ENCODE measurements around the gene ARHGAP8.

The ARHGAP8 gene

GRCh38 chr22:44752285-44753188, at the start of gene ARHGAP8:
Gene ARHGAP8, plus strand, starts transcription at chr22:44752575. Its CDS starts 33,953 bp downstream, at chr22:44786528.
- Histone ChIP-seq H3K9ac (ENCODE audit: low read length) (peak within 1 kb of the TSS; percentile 59), H3K36me3 (ENCODE audit: control insufficient read depth, insufficient read depth, low read length) (no peaks in the 10 kb centered on the region), H3K4me3 (ENCODE audit: low read length) (peak within 1 kb of the TSS; percentile 36), H3K4me1 (ENCODE audit: control insufficient read depth, insufficient read depth, low read length) (peaks cover 40% of the 10 kb centered on the region), H3K9me3 (ENCODE audit: control insufficient read depth, low read length) (no peaks in the 10 kb centered on the region), H3K27me3 (ENCODE audit: control insufficient read depth, insufficient read depth, low read length) (peaks cover 5% of the 10 kb centered on the region)

- Histone ChIP-seq H3K27me3 (ENCODE audit: control insufficient read depth, insufficient read depth, low read length) (peaks cover 4% of the 10 kb centered on the region), H3K4me3 (ENCODE audit: low read length) (peak overlapping the region; percentile 1), H3K9ac (ENCODE audit: low read length) (peak overlapping the region; percentile 61), H3K9me3 (ENCODE audit: control insufficient read depth, low read length) (no peaks in the 10 kb centered on the region), H3K4me1 (ENCODE audit: control insufficient read depth, insufficient read depth, low read length) (peaks cover 18% of the 10 kb centered on the region), H3K36me3 (ENCODE audit: control insufficient read depth, insufficient read depth, low read length) (no peaks in the 10 kb centered on the region)
Observed at GRCh38 chr22:44703255-44703870, 49.0 kb upstream of the ARHGAP8 start.

GRCh38 chr22:44704159-44705021, 48.0 kb upstream of the ARHGAP8 start:
- Histone ChIP-seq H3K4me3 (ENCODE audit: low read length) (no peak overlapping the region), H3K36me3 (ENCODE audit: control insufficient read depth, insufficient read depth, low read length) (no peaks in the 10 kb centered on the region), H3K27me3 (ENCODE audit: control insufficient read depth, insufficient read depth, low read length) (peaks cover 4% of the 10 kb centered on the region), H3K9ac (ENCODE audit: low read length) (no peak overlapping the region), H3K9me3 (ENCODE audit: control insufficient read depth, low read length) (no peaks in the 10 kb centered on the region), H3K4me1 (ENCODE audit: control insufficient read depth, insufficient read depth, low read length) (peaks cover 18% of the 10 kb centered on the region)

DNA sequence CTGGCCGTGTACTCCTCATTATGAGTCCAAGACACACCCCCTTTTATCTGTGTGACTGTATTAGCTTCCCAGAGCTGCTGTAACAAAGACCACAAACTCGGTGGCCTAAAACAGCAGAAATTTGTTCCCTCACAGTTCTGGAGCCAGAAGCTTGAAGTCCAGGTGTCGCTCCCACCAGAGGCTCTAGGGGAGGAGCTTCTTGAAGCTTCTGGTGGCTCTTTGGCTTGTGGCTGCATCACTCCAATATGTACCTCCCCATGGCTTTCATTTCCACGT, 47.4 kb upstream of the ARHGAP8 start:
- peaks cover 20% of the 10 kb centered on the region for H3K4me1 ChIP-seq (ENCODE audit: control insufficient read depth, insufficient read depth, low read length)
- H3K27me3 ChIP-seq (ENCODE audit: control insufficient read depth, insufficient read depth, low read length), result peaks cover 4% of the 10 kb centered on the region
- no peak overlapping the region for H3K4me3 ChIP-seq (ENCODE audit: low read length)
- no peak overlapping the region for H3K9ac ChIP-seq (ENCODE audit: low read length)
- H3K9me3 ChIP-seq (ENCODE audit: control insufficient read depth, low read length), result no peaks in the 10 kb centered on the region
- H3K36me3 ChIP-seq (ENCODE audit: control insufficient read depth, insufficient read depth, low read length), result no peaks in the 10 kb centered on the region

- Histone ChIP-seq H3K27me3 (ENCODE audit: control insufficient read depth, insufficient read depth, low read length) (peaks cover 4% of the 10 kb centered on the region), H3K36me3 (ENCODE audit: control insufficient read depth, insufficient read depth, low read length) (no peaks in the 10 kb centered on the region), H3K9me3 (ENCODE audit: control insufficient read depth, low read length) (no peaks in the 10 kb centered on the region), H3K4me1 (ENCODE audit: control insufficient read depth, insufficient read depth, low read length) (peaks cover 31% of the 10 kb centered on the region), H3K9ac (ENCODE audit: low read length) (no peak overlapping the region), H3K4me3 (ENCODE audit: low read length) (no peak overlapping the region)
Observed at GRCh38 chr22:44706488-44706887, 45.9 kb upstream of the ARHGAP8 start.

GRCh38 chr22:44707178-44707577, 45.2 kb upstream of the ARHGAP8 start:
- H3K36me3 ChIP-seq (ENCODE audit: control insufficient read depth, insufficient read depth, low read length), result no peaks in the 10 kb centered on the region
- H3K9me3 ChIP-seq (ENCODE audit: control insufficient read depth, low read length), result no peaks in the 10 kb centered on the region
- no peak overlapping the region for H3K9ac ChIP-seq (ENCODE audit: low read length)
- no peak overlapping the region for H3K4me3 ChIP-seq (ENCODE audit: low read length)
- H3K4me1 ChIP-seq (ENCODE audit: control insufficient read depth, insufficient read depth, low read length), result peaks cover 28% of the 10 kb centered on the region
- peaks cover 4% of the 10 kb centered on the region for H3K27me3 ChIP-seq (ENCODE audit: control insufficient read depth, insufficient read depth, low read length)

- H3K4me3 ChIP-seq (ENCODE audit: low read length), result no peak overlapping the region
- no peak overlapping the region for H3K9ac ChIP-seq (ENCODE audit: low read length)
- no peaks in the 10 kb centered on the region for H3K36me3 ChIP-seq (ENCODE audit: control insufficient read depth, insufficient read depth, low read length)
- H3K9me3 ChIP-seq (ENCODE audit: control insufficient read depth, low read length), result no peaks in the 10 kb centered on the region
- peaks cover 27% of the 10 kb centered on the region for H3K4me1 ChIP-seq (ENCODE audit: control insufficient read depth, insufficient read depth, low read length)
- H3K27me3 ChIP-seq (ENCODE audit: control insufficient read depth, insufficient read depth, low read length), result peaks cover 4% of the 10 kb centered on the region
Observed at GRCh38 chr22:44707752-44708151, 44.6 kb upstream of the ARHGAP8 start.

DNA sequence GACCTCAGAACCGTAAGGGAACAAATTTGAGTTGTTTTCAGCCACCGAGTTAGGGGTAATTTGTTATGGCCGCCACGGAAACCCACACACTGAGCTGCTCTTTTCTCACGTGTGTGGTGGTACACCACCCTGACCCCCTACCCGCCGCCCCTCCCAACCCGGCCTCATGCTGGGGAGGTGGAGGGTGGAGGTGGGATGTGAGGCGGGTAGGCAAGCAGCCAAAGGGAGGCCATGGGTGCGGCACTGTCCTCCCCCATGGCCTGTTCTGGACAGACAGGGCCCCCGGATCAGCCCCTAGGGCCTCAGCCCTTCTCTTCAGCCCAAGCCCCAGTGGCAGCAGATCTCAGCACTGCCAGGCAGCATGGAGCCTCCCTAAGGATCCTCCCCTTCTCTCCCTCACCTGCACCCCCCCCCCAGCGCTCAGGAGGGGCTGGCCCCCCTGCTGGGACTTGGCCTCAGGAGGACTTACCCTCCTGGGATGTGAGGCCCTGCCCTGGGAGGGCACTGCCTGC, 42.4 kb upstream of the ARHGAP8 start:
- Histone ChIP-seq H3K9me3 (ENCODE audit: control insufficient read depth, low read length) (no peaks in the 10 kb centered on the region), H3K4me1 (ENCODE audit: control insufficient read depth, insufficient read depth, low read length) (peaks cover 17% of the 10 kb centered on the region), H3K27me3 (ENCODE audit: control insufficient read depth, insufficient read depth, low read length) (no peaks in the 10 kb centered on the region), H3K9ac (ENCODE audit: low read length) (no peak overlapping the region), H3K36me3 (ENCODE audit: control insufficient read depth, insufficient read depth, low read length) (no peaks in the 10 kb centered on the region), H3K4me3 (ENCODE audit: low read length) (no peak overlapping the region)

DNA sequence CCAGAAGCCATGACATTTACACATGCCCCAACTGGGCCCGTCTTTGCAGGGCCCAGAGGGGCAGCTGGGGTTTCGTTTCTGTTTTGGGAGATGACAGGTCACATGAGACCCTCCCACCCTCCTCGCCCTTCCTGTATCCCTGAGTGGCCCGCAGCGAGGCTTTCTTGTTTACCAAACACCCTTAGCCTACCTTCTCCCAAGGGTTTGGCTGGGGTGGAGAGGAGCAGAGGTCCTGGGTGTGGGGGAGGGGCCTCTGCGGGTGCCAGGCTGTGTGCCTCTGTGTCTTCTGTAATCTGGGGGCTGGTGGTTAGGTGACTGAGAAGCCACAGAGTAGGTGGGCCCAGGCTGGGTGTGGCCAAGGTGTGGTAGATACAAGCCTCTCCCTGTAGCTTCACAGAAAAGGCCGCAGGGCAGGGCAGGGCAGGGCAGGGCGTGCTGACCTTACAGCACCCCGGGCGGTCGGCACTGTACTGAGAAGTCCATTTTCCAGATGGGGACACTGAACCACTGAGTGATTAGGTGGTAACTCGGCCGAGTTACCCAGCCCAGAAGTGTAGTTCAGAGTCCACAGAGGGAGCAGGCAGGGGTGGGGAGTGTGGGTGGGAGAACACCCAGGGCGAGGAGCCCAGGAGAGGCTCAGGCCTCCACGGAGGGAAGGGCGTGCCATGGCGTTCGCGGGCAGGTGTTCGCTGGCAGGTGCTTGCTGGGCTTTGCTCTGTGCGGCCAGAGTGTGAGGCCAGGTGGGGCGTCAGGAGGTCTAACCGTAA, 41.7 kb upstream of the ARHGAP8 start:
- Histone ChIP-seq H3K9ac (ENCODE audit: low read length) (no peak overlapping the region), H3K36me3 (ENCODE audit: control insufficient read depth, insufficient read depth, low read length) (no peaks in the 10 kb centered on the region), H3K27me3 (ENCODE audit: control insufficient read depth, insufficient read depth, low read length) (no peaks in the 10 kb centered on the region), H3K4me3 (ENCODE audit: low read length) (no peak overlapping the region), H3K4me1 (ENCODE audit: control insufficient read depth, insufficient read depth, low read length) (peaks cover 17% of the 10 kb centered on the region), H3K9me3 (ENCODE audit: control insufficient read depth, low read length) (no peaks in the 10 kb centered on the region)

DNA sequence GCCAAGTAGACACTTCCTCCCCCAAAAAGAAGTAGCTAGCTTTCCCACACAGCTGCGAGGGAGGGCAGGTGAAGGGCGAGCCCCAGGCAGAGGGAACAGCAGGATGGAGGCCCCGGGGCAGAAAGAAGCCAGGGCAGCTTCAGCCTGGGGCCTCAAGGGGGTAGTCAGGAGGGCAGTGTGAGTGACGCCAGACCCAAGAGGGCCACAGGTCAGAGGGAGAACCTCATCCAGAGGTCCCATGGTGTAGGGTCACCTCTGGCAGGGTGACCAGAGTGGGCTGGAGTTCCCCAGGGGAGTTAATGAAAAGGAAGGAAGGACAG, 41.2 kb upstream of the ARHGAP8 start:
- no peak overlapping the region for H3K4me3 ChIP-seq (ENCODE audit: low read length)
- H3K9ac ChIP-seq (ENCODE audit: low read length), result no peak overlapping the region
- H3K27me3 ChIP-seq (ENCODE audit: control insufficient read depth, insufficient read depth, low read length), result no peaks in the 10 kb centered on the region
- H3K4me1 ChIP-seq (ENCODE audit: control insufficient read depth, insufficient read depth, low read length), result peaks cover 17% of the 10 kb centered on the region
- H3K36me3 ChIP-seq (ENCODE audit: control insufficient read depth, insufficient read depth, low read length), result no peaks in the 10 kb centered on the region
- no peaks in the 10 kb centered on the region for H3K9me3 ChIP-seq (ENCODE audit: control insufficient read depth, low read length)

DNA sequence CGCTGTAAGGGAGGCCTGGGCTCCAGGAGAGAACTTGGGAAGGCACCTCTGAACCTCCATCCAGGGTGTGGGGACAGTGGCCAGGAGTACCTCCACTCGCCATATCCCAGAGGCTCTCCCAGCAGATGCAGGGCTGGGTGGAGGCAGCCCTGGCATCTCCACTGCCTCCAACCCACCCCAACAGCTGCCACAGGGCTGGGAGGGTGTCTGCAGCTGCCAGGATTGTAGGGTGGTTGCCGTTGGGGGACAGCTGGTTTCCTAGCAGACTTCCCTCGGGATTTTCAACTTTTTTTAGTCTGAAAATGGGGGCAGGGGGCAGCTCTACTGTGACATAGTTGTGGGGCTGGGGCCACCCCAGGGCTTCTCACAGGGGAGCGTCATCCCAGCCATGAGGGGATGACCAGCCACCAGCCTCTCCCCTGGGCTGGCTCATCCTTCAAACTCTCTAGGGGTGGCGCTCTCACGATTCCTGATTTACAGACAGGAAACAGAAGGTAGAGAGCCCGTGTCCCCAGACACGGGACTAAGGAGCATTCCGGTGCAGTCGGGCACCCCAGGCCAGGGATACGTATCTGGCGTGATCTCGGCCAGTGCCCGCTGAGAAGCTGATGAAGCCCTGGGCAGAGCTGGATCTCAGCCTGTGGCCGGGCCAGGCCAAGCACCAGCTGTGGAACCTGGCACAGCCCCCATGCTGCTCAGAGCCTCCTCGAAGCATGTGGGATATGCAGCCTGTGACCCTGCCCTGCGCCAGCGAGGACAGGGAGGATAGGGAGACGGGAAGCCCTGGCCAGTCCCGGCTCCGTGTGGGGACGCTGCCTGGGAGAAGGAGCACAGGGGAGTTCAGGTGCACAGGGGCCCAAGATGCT, 40.5 kb upstream of the ARHGAP8 start:
- no peak overlapping the region for H3K9ac ChIP-seq (ENCODE audit: low read length)
- H3K36me3 ChIP-seq (ENCODE audit: control insufficient read depth, insufficient read depth, low read length), result no peaks in the 10 kb centered on the region
- H3K4me1 ChIP-seq (ENCODE audit: control insufficient read depth, insufficient read depth, low read length), result peaks cover 17% of the 10 kb centered on the region
- H3K9me3 ChIP-seq (ENCODE audit: control insufficient read depth, low read length), result no peaks in the 10 kb centered on the region
- no peak overlapping the region for H3K4me3 ChIP-seq (ENCODE audit: low read length)
- no peaks in the 10 kb centered on the region for H3K27me3 ChIP-seq (ENCODE audit: control insufficient read depth, insufficient read depth, low read length)
